Endothelial cell of umbilical vein (primary cell): Measurements from ENCODE around the gene ZNF341. TPM values are rescaled to one million over a fixed set of nuclear protein-coding genes. Genes with fewer than 3 reads are reported as not detected.

Source experiments
- BruUV-seq: library from RNA; stranded (reverse); fragments of 400-500 nt; replicated peaks from 2 replicates; lab custom pipeline; 2021; lab: Mats Ljungman, UMichigan
- CTCF ChIA-PET: fragments of 300-600, 350-600 bp; sonication (Branson Sonifier 250); formaldehyde crosslinking; loops from one replicate; lab custom pipeline; 2021; ENCODE audit warnings: antibody characterized with exemption, inconsistent platforms; lab: Charles Lee
- POLR2A ChIA-PET: fragments of 300-600, 350-600 bp; sonication (Branson Sonifier 250); formaldehyde crosslinking; loops from one replicate; lab custom pipeline; 2021; ENCODE audit warnings: antibody characterized with exemption, inconsistent platforms; lab: Charles Lee
- DNase-seq: peaks from one replicate; pipeline ENCODE4 v3.0.0-alpha.2; 2011; ENCODE audit warnings: low read depth, low spot score
- FAIRE-seq: peaks from 2 replicates; lab custom pipeline; 2011; peaks lifted over from hg19 to GRCh38; lab: Jason Lieb, UNC
- H2AFZ ChIP-seq: 2 replicates; pipeline ENCODE4 v1.6.0; 2012; ENCODE audit warnings: low read depth, low read length, control low read depth, inconsistent platforms
- H3K27ac ChIP-seq: 2 replicates; pipeline ENCODE4 v1.5.1; 2011; ENCODE audit warnings: low read depth, mild to moderate bottlenecking, control low read depth, low read length, moderate library complexity; ENCODE audit not compliant: insufficient read depth
- H3K27me3 ChIP-seq, 2 experiments: 2 replicates each; pipeline versions ENCODE4 v1.6.0 to v1.6.1; 2011; ENCODE audit warnings: low read length in 2 of 2, mixed read lengths in 1 of 2; ENCODE audit not compliant: control insufficient read depth in 2 of 2, insufficient read depth in 2 of 2
- H3K36me3 ChIP-seq, 2 experiments: 2 replicates in 1 of 2; 3 replicates in 1 of 2; pipeline ENCODE4 v1.5.1; 2011; ENCODE audit warnings: low read length in 2 of 2, mild to moderate bottlenecking in 1 of 2, moderate library complexity in 1 of 2; ENCODE audit not compliant: control insufficient read depth in 2 of 2, insufficient read depth in 2 of 2; ENCODE audit errors: extremely low read depth in 1 of 2
- H3K4me1 ChIP-seq: 3 replicates; pipeline ENCODE4 v1.5.1; 2011; ENCODE audit warnings: mild to moderate bottlenecking, low read length; ENCODE audit not compliant: control insufficient read depth, insufficient read depth; ENCODE audit errors: extremely low read depth
- H3K4me2 ChIP-seq: 2 replicates; pipeline ENCODE4 v1.6.1; 2011; ENCODE audit warnings: low read length, control low read depth, mixed read lengths; ENCODE audit not compliant: insufficient read depth
- H3K4me3 ChIP-seq, 3 experiments: fragments of 200-600 bp in 1 of 3; sonication (generic), shearing (Covaris generic) in 1 of 3; replicated peaks in 1 of 3; 2 replicates each; pipeline ENCODE4 v1.5.1; 2011 to 2016; ENCODE audit warnings: control low read depth in 3 of 3, low read length in 3 of 3, mild to moderate bottlenecking in 2 of 3, inconsistent platforms in 1 of 3, low read depth in 1 of 3, moderate library complexity in 1 of 3; ENCODE audit not compliant: insufficient read depth in 1 of 3
- H3K79me2 ChIP-seq: 2 replicates; pipeline ENCODE4 v1.6.0; 2012; ENCODE audit warnings: low read length, inconsistent platforms; ENCODE audit not compliant: control insufficient read depth, insufficient read depth
- H3K9ac ChIP-seq: replicated peaks from 2 replicates; pipeline ENCODE3; 2011; ENCODE audit warnings: low read length, control low read depth; ENCODE audit not compliant: insufficient read depth; ENCODE audit errors: extremely low read depth
- H3K9me1 ChIP-seq: replicated peaks from 3 replicates; pipeline ENCODE4 v1.6.0; 2011; ENCODE audit warnings: mild to moderate bottlenecking, low read length; ENCODE audit not compliant: control insufficient read depth, insufficient read depth; ENCODE audit errors: extremely low read depth
- H3K9me3 ChIP-seq: replicated peaks from 2 replicates; pipeline ENCODE4 v1.5.1; 2012; ENCODE audit warnings: low read length, inconsistent platforms; ENCODE audit not compliant: control insufficient read depth, insufficient read depth
- H4K20me1 ChIP-seq: replicated peaks from 2 replicates; pipeline ENCODE3; 2011; ENCODE audit warnings: mild to moderate bottlenecking, low read length; ENCODE audit not compliant: control insufficient read depth, insufficient read depth; ENCODE audit errors: extremely low read depth
- EZH2 ChIP-seq: IDR thresholded peaks from 2 replicates; pipeline ENCODE4 v1.6.1; 2012; ENCODE audit warnings: borderline replicate concordance, low read depth, mild to moderate bottlenecking, moderate library complexity, low read length, inconsistent platforms; ENCODE audit not compliant: severe bottlenecking
- FOS ChIP-seq: IDR thresholded peaks from 2 replicates; pipeline ENCODE4 v1.6.1; 2011; ENCODE audit warnings: mild to moderate bottlenecking, low read length, moderate library complexity, borderline replicate concordance; ENCODE audit not compliant: insufficient read depth
- GATA2 ChIP-seq: IDR thresholded peaks from 2 replicates; pipeline ENCODE4 v1.7.0; 2011; ENCODE audit warnings: low read depth, mild to moderate bottlenecking, moderate library complexity, mixed read lengths, low read length; ENCODE audit not compliant: insufficient read length, insufficient read depth
- JUN ChIP-seq: IDR thresholded peaks from 2 replicates; pipeline ENCODE4 v1.6.1; 2011; ENCODE audit warnings: borderline replicate concordance, low read depth; ENCODE audit not compliant: insufficient read length, insufficient read depth
- MAX ChIP-seq: IDR thresholded peaks from 2 replicates; pipeline ENCODE4 v1.6.1; 2011; ENCODE audit not compliant: insufficient read depth, insufficient read length
- MYC ChIP-seq: IDR thresholded peaks from one replicate; pipeline ENCODE4 v1.6.1; 2011; ENCODE audit warnings: mild to moderate bottlenecking, low read depth, low read length
- POLR2A ChIP-seq: IDR thresholded peaks from 2 replicates; pipeline ENCODE4 v1.6.1; 2012; ENCODE audit warnings: low read depth, mild to moderate bottlenecking, control low read depth, low read length
- POLR2AphosphoS5 ChIP-seq: IDR thresholded peaks from 2 replicates; pipeline ENCODE4 v1.6.1; 2012; ENCODE audit warnings: low read depth, mild to moderate bottlenecking, control low read depth, low read length, moderate library complexity; ENCODE audit not compliant: insufficient read depth
- dilution Hi-C: fragments of 300-500 bp; cut with MboI; formaldehyde crosslinking; loops from one replicate; pipeline ENCODE4 v1.15.0; 2019; ENCODE audit warnings: low sequenced_read_pairs; ENCODE audit not compliant: extremely low pct_ligation_motif_present
- intact Hi-C: fragments of 100-400 bp; cut with micrococcal nuclease; formaldehyde crosslinking; loops from one replicate; pipeline ENCODE4 v1.10.0; 2022
- polyA plus RNA-seq, 4 experiments: library from polyadenylated mRNA; depleted of rRNA in 3 of 4; stranded (reverse) in 3 of 4; unstranded in 1 of 4; fragments of >200 nt; gene quantifications; 2 replicates each; pipeline versions ENCODE4 v1.2.1 to v1.2.3, GENCODE V29; 2011 to 2012; ENCODE audit warnings: missing spikeins in 1 of 4
- total RNA-seq: library from RNA; stranded (reverse); gene quantifications from 2 replicates; pipeline ENCODE4 v1.2.3, GENCODE V29; 2021
- TF ChIP-seq, protein P1 (sequence below), 2 donors: IDR thresholded peaks; 1 replicate in 1 of 2; 2 replicates in 1 of 2; pipeline ENCODE4 v1.5.1; 2011; ENCODE audit warnings: low read length in 2 of 2, mild to moderate bottlenecking in 2 of 2, moderate library complexity in 2 of 2, control low read depth in 1 of 2, inconsistent platforms in 1 of 2, low read depth in 1 of 2; ENCODE audit not compliant: insufficient read depth in 1 of 2; ENCODE audit errors: extremely low read depth in 1 of 2

Gene ZNF341
- total and polyA plus RNA-seq, 2 donors (not counting 3 experiments of a cell fraction or from before 2014, with no cell fraction given): 4.9 TPM

DNA sequence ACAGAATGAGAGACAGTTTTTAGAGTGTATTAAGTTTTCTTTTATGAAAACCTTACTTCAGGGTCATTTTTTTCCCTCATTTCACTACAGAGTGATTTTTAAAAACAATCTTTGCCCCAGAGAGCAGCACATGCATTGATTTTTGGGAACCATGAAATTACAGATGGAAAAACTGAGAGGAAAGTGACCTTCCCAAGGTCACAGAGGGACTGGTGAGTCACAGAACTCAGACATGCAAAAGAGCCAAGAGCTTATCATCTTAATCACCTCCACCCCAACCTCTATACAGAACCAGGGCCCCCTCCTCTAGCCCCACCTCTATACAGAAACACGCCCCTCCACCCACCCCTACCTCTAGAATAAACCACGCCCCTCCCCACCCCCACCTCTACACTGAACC is 22.4 kb upstream of the ZNF341 start:
- Histone ChIP-seq H3K79me2 (no peaks in the 10 kb centered on the region), H3K4me3 (no peak overlapping the region)
- POLR2A ChIA-PET: no interaction called here

DNA sequence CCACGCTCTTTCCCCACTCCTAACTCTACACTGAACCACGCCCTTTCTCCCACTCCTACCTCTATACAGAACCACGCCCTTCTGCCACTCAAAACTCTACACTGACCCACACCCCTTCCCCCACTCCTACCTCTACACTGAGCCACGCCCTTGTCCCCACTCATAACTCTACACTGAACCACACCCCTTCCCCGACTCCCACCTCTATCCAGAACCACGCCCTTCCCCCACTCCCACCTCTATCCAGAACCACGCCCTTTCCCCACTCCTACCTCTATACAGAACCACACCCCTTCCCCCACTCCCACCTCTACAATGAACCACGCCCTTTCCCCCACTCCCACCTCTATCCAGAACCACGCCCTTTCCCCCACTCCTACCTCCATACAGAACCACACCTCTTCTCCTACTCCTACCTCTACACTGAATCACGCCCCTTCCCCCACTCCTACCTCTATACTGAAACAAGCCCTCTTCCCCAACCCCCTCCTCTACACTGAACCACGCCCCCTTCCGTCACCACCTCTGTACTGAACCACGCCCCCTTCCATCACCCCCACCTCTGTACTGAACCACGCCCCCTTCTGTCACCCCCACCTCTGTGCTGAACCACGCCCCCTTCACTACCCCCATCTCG is 21.8 kb upstream of the ZNF341 start:
- Histone ChIP-seq H3K9me3 (no peaks in the 10 kb centered on the region), H3K4me3 (no peak overlapping the region), H3K36me3 (peaks cover 0 to 2% of the 10 kb centered on the region in 2 experiments), H3K79me2 (no peaks in the 10 kb centered on the region), H3K9me1 (no peaks in the 10 kb centered on the region), H3K9ac (no peak overlapping the region), H2AFZ (no peak overlapping the region), H3K4me1 (no peaks in the 10 kb centered on the region), H3K4me2 (no peak overlapping the region), H4K20me1 (no peaks in the 10 kb centered on the region), H3K27ac (no peak overlapping the region), H3K27me3 (no peaks in the 10 kb centered on the region)
- intact Hi-C loops: no loop called here
- ChIA-PET POLR2A (no interaction called here), CTCF (no interaction called here)
- TF ChIP-seq GATA2: no peak
- TF ChIP-seq POLR2A: no peak
- TF ChIP-seq, protein P1, sequence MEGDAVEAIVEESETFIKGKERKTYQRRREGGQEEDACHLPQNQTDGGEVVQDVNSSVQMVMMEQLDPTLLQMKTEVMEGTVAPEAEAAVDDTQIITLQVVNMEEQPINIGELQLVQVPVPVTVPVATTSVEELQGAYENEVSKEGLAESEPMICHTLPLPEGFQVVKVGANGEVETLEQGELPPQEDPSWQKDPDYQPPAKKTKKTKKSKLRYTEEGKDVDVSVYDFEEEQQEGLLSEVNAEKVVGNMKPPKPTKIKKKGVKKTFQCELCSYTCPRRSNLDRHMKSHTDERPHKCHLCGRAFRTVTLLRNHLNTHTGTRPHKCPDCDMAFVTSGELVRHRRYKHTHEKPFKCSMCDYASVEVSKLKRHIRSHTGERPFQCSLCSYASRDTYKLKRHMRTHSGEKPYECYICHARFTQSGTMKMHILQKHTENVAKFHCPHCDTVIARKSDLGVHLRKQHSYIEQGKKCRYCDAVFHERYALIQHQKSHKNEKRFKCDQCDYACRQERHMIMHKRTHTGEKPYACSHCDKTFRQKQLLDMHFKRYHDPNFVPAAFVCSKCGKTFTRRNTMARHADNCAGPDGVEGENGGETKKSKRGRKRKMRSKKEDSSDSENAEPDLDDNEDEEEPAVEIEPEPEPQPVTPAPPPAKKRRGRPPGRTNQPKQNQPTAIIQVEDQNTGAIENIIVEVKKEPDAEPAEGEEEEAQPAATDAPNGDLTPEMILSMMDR (IDR thresholded peaks at IDR 0.05; ENCODE audit: extremely low read depth in 1 of 2, insufficient read depth in 1 of 2, low read depth in 1 of 2, low read length in 2 of 2): no peak
- no peak for TF ChIP-seq EZH2
- TF ChIP-seq JUN: no peak
- TF ChIP-seq POLR2AphosphoS5: no peak
- no peak for TF ChIP-seq MYC
- no peak for TF ChIP-seq MAX
- TF ChIP-seq FOS: no peak
- BruUV-seq: no TSS peak
- DNase-seq (no peak), FAIRE-seq (no peak)
- dilution Hi-C loops: no loop called here

More for the DNA sequence above, 22.4 kb upstream of the ZNF341 start:
- no peak overlapping the region for H3K27ac ChIP-seq
- no peak overlapping the region for H3K9ac ChIP-seq
- no peaks in the 10 kb centered on the region for H3K27me3 ChIP-seq
- no peaks in the 10 kb centered on the region for H4K20me1 ChIP-seq
- CTCF ChIA-PET: no interaction called here
- no TSS peak for BruUV-seq
- no peak for DNase-seq
- no peak overlapping the region for H3K4me2 ChIP-seq
- no peaks in the 10 kb centered on the region for H3K9me1 ChIP-seq
- no peak overlapping the region for H2AFZ ChIP-seq
- intact Hi-C loops (no loop called here), dilution Hi-C loops (no loop called here)
- no peak for TF ChIP-seq JUN
- no peak for TF ChIP-seq POLR2A
- TF ChIP-seq FOS: no peak
- FAIRE-seq: no peak
- peaks cover 0 to 2% of the 10 kb centered on the region in 2 experiments for H3K36me3 ChIP-seq
- H3K4me1 ChIP-seq: no peaks in the 10 kb centered on the region
- H3K9me3 ChIP-seq: no peaks in the 10 kb centered on the region
